K562 treated with DMSO at 1 percent for 4 hours (cell line): ENCODE data around the gene RHOA. TPM values are rescaled to one million over a fixed set of nuclear protein-coding genes. Genes with fewer than 3 reads are reported as not detected.

Source experiments
- total RNA-seq: library from RNA; unstranded; fragments of 300-600 nt; gene quantifications from 2 replicates; pipeline ENCODE4 v1.2.3, GENCODE V29; 2022; ENCODE audit not compliant: insufficient read depth

RHOA gene
- total RNA-seq, result 233 and 256 TPM in 2 replicates

DNA sequence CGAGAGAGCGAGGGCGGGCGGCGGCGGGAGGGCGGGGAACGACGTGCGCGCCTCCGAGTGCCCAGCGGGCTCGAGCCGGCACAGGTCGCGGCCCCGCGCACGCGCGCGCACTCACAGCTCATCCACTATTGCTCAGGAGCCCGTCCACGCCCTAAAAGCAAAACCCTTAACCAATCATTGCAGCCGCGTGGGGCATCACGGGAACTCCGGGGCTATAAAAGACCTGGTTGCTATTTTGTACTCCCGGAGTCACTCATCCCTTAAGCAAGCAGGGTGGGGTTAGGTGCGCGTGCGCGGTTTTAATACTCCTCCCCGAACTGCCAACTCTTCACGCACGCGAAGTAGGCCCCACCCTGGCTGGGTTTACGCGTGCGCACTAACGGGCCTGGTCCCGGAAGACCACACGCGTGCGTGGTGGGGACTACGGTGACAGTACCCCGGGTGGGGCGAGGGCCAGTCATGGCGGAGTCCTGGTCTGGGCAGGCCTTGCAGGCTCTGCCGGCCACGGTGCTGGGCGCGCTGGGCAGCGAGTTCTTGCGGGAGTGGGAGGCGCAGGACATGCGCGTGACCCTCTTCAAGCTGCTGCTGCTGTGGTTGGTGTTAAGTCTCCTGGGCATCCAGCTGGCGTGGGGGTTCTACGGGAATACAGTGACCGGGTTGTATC is at the start of gene RHOA, which contains the start of gene TCTA:
TSS of gene RHOA (minus strand) at position 9 of the 664 bp plus-strand sequence. CDS start 36,387 bp downstream, outside the sequence.
TSS of gene TCTA (plus strand) at position 456 of the 664 bp plus-strand sequence. CDS start at position 460, 4 bp downstream.

DNA sequence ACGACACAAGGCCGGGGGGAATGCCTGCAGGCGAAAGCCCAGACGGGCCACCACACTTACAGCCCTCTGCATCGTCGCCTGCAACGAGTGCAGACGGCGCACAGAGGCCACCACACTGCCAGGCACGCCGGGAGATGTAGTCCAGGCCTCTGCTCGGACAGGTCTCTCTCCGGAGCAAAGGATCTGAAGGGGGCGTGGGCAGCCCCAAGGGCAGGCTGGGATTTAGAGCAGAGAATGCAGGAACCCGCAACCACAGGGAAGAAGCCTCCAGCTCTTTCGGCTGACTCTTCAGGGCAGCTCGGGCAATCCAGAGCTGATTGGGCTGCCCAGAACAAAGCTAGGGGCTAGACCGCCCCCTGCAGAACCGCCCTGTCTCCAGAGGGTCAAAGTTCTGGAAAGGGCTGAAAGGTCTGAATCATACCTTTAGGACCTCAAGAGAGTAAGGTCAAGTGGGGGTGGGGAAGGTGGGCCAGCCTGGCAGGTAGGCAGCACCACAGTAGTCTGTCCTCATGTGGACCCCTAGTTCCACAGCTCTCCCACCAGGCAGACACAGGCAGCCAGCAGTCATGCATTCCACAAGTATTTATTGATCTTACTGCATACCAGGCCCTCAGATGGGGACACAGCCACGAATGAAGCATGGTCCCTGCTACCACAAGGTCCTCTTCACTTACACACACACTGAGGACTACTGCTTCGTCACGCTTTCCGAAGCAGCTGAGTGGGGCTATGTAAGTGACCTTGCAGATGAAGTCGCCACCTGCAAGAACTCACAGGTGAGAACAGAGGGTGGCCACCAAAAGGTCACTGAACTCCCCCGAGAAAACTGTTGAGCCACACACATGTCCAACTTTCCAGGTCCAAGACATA is 10.8 kb upstream of the RHOA start, which contains the start of gene AMT:
TSS of gene AMT (minus strand) at position 95 of the 870 bp plus-strand sequence. CDS start at position 72, 23 bp downstream.

GRCh38 chr3:49358217-49358883 is 53.4 kb downstream of the RHOA start, which contains the start of gene GPX1:
Gene GPX1, minus strand, starts transcription at chr3:49358353. Its CDS starts 75 bp downstream, at chr3:49358278.

DNA sequence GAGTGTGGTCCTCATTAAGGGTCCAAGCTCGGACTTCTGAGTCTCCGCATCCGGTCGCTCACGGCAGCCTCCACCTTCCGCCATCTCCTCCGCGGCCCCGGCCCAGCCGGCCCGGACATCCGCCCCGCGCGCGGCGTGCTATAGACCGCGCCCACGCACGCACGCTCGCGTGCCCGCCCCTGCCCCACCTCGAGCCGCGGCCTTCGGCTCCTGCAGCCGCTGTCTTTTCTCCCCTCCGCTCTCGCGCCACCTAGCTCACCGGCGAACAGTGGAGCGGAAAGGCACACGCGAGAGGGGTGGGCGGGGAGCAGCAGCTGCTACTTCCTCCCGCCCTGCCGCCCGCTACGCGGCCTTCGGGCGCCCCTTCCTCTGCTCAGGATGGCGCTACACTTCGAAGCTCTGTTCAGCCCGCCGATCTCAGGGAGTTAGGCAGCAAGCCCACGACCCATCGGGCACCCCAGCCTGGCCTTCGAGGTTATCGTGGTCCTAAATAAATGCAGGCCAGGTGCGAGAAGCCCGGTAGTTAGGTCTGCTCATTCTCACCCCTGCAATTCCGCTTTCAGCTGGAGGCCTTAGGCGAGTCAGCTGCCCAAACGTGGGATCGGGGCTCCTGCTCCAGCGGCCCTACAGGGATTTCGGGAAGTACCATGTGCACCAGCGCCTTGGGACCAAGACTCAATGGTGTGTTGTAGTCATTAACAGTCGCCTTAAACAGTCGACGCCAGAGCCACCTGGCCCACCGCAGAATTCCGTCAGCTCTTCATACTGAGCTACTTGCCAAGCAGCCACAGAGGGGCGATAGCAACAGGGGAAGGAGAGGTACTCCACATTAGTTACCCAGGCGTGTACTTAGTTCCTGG is 71.6 kb downstream of the RHOA start, which contains the start of gene USP4:
TSS of gene USP4 (minus strand) at position 113 of the 860 bp plus-strand sequence. CDS start at position 84, 29 bp downstream.

Other genes starting within 250 kb of the RHOA start
- gene CCDC71, start 245.6 kb downstream of the RHOA start, total RNA-seq, result 3.4 and 3.5 TPM in 2 replicates
- gene KLHDC8B, start 240.4 kb downstream of the RHOA start, total RNA-seq, result 33.6 and 44.1 TPM in 2 replicates
- gene C3orf62, start 134.7 kb downstream of the RHOA start, total RNA-seq, result 4.1 and 7.5 TPM in 2 replicates
- gene USP4, start 71.9 kb downstream of the RHOA start, total RNA-seq, result 8.1 and 8.4 TPM in 2 replicates
- not detected in 2 replicates for gene GPX1, start 53.6 kb downstream of the RHOA start, total RNA-seq
- 9.9 and 11.6 TPM in 2 replicates for gene TCTA, start 447 bp upstream of the RHOA start, total RNA-seq
- 1.8 and 3.3 TPM in 2 replicates for gene AMT, start 10.5 kb upstream of the RHOA start, total RNA-seq
- gene NICN1, start 17.3 kb upstream of the RHOA start, total RNA-seq, result 5.3 and 9.7 TPM in 2 replicates
- gene DAG1, start 58.3 kb upstream of the RHOA start, total RNA-seq, result 10.8 and 14.5 TPM in 2 replicates
- gene BSN, start 142.5 kb upstream of the RHOA start, total RNA-seq, result 0.07 and 0.21 TPM in 2 replicates